GM12873 (cell line): ENCODE measurements around the gene ACOX2.

Experiments
- TF ChIP-seq, protein P1 (sequence below): IDR thresholded peaks from 2 replicates; pipeline ENCODE4 v1.5.1; 2012; ENCODE audit warnings: low read depth, mild to moderate bottlenecking, moderate library complexity, low read length, control low read depth; ENCODE audit not compliant: insufficient read depth; ENCODE audit errors: missing control alignments

The ACOX2 gene

GRCh38 chr3:58519668-58520402, 17.2 kb downstream of the ACOX2 start:
- TF ChIP-seq, protein P1, sequence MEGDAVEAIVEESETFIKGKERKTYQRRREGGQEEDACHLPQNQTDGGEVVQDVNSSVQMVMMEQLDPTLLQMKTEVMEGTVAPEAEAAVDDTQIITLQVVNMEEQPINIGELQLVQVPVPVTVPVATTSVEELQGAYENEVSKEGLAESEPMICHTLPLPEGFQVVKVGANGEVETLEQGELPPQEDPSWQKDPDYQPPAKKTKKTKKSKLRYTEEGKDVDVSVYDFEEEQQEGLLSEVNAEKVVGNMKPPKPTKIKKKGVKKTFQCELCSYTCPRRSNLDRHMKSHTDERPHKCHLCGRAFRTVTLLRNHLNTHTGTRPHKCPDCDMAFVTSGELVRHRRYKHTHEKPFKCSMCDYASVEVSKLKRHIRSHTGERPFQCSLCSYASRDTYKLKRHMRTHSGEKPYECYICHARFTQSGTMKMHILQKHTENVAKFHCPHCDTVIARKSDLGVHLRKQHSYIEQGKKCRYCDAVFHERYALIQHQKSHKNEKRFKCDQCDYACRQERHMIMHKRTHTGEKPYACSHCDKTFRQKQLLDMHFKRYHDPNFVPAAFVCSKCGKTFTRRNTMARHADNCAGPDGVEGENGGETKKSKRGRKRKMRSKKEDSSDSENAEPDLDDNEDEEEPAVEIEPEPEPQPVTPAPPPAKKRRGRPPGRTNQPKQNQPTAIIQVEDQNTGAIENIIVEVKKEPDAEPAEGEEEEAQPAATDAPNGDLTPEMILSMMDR: no peak

- TF ChIP-seq, protein P1: no peak
Measured at GRCh38 chr3:58518291-58518789, 18.6 kb downstream of the ACOX2 start.

- TF ChIP-seq, protein P1: no peak
Measured at GRCh38 chr3:58514405-58514804, 22.6 kb downstream of the ACOX2 start.

DNA sequence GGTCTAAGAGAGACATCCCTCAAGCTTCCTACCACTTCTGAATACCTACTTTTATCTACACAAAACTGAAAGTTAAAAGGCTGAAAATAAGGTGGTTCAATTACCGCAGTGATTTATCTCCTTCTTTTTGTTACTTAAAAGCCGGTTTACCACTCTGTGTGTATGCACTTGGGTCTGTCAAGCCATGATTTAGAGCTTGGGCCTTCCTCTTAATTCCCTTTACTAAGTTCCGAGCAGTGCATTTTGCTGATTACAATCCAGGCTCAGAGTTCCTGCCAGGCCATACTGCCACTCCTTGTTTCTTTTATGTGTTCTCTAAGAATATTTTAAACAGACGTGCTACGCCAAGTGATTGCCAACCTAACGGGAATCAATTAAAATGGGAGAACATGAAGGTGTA, 28.6 kb downstream of the ACOX2 start:
- TF ChIP-seq, protein P1: no peak

- TF ChIP-seq, protein P1: no peak
Measured at GRCh38 chr3:58507356-58508078, 29.5 kb downstream of the ACOX2 start.

DNA sequence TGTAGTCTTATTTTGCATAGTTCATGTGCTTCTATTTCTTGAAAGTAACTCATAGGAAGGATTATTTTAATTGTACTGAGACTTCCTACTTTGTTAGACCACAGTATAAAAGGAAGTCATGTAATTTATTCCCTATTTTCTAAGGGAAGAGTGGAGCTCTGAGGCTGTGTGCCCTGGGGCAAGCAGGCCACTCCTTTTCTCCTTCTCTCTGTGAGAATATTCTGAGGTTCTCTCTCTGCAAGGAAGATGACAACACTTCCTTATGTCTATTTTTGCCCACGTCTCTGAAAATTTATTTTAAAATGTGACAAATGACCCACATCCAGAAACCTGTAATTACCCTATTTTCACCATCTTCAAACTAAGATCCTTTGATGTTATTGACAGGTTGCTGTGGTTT, 34.1 kb downstream of the ACOX2 start:
- TF ChIP-seq, protein P1: no peak

GRCh38 chr3:58497097-58497496, 39.9 kb downstream of the ACOX2 start:
- TF ChIP-seq, protein P1: no peak
